ENCODE measurements around the gene KIRREL3.

DNA sequence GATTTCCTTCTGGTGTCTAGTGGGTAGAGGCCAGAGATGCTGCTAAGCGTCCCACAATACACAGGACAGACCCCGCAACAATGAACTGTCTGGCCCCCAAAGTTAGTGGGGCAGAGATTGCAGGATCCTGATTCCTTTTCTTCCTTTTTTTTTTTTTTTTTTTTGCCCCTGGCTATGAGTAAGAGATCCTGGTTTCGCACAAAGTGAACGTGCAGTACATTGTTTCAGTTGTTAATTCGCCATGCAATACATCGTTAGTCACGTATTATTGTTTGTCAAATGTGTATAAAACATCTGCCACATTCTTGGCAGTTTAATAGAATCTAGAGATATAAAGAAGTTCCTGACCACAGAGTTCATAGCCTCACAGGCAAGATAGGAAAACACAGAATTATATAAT is 624.8 kb downstream of the KIRREL3 start:
- TF ChIP-seq, protein P1, sequence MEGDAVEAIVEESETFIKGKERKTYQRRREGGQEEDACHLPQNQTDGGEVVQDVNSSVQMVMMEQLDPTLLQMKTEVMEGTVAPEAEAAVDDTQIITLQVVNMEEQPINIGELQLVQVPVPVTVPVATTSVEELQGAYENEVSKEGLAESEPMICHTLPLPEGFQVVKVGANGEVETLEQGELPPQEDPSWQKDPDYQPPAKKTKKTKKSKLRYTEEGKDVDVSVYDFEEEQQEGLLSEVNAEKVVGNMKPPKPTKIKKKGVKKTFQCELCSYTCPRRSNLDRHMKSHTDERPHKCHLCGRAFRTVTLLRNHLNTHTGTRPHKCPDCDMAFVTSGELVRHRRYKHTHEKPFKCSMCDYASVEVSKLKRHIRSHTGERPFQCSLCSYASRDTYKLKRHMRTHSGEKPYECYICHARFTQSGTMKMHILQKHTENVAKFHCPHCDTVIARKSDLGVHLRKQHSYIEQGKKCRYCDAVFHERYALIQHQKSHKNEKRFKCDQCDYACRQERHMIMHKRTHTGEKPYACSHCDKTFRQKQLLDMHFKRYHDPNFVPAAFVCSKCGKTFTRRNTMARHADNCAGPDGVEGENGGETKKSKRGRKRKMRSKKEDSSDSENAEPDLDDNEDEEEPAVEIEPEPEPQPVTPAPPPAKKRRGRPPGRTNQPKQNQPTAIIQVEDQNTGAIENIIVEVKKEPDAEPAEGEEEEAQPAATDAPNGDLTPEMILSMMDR (conservative IDR thresholded peaks at IDR 0.05), result no peak
- no peak for TF ChIP-seq ZFX (IDR thresholded peaks at IDR 0.05)
